MV-4-11 (cell line): ENCODE results near the gene TRPV4.

ENCODE experiments used
- DNase-seq: peaks from one replicate; lab custom pipeline; 2025; lab: John Stamatoyannopoulos, UW

TRPV4 gene

DNA sequence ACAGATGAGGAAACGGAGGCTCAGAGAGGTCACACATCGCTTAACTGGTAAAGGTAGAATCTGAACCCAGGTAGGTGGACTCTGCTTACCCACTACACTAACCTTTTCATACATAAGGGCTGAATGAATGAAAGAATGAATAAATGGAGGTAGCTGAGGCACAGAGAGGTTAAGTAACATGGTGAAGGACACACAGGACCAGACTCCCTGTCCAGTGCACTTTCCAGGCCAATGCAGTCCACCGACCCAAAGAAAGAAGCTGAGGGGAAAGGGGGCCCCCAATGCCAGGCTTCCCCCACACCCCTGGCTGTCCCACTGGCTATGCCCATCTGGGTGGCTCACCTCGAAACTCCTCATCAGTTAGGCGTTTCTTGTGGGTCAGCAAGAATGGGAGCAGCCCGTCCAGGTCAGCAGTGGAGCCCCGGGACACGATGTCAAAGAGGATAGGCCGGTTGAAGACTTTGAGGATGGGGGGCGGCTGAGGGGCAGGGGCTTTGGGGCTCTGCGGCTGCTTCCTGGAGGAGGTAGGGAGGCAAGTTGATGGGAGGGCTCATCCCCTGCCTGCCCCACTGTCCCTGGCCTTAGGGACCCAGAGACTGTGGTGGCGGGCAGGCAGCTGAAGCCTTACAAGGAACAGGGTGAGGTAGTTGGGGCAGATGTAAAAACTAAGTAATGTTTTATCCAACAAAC is 25.1 kb downstream of the TRPV4 start:
- no peak for DNase-seq

DNA sequence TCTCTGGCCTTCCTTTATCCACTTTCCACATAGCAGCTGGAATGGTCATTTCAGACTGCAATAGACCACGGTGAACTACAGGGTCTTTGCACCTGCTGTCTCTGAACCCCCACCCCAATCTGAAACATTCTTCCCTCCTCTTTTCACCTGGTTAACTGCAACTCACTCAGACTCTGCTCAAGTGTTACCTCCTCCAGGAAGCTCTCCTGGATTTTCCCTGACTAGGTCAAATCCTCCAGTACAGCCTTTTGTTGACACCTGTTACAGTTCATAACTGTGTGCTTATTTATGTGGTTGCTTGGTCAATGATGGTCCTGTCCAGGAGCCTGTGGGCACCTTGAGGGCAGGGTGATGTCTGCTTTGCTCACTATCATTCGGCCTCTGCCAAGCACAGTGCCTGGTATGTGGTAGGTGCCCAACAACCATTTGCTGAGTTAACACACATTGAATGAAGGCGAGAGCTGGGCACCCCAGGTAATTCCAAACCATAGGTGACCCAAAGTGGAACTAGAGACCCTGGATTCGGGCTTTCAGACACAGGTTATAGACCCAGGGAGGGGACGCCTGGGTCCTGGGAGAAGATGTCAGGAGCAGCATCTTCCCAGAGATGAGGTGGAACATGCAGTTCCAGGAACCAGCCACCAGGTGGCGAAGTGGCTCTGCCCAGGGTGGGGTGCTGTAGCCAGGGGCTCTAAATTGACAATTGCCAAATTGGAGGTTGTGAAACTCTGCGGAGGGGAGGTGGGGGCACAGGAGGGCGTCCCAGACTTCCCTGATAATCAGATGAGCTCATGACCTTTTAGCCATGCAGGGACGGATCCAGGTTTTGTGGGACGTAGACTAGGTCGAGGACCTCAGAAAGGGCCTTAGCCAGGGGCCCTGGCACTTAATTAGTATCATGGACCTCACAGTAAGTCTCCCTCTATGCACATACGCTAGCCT is 28.1 kb downstream of the TRPV4 start:
- DNase-seq, result peak; percentile 59

DNA sequence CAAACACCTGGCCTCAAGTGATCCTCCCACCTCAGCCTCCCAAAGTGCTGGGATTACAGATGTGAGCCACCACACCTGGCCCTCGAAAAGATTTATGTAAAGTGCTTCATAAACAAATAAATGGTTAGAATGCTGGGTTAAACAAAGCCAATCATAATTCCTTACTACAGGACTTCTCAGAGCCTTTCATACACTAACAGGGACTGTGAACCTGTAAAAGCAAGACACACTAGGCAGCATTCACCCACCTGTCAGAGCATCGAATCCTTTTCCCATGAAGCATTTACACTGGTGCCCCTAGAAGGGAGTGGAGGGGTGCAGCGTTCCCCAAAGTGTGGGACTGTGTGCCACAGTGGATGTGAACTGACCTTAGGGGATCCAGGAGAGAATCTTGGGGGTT is 29.5 kb downstream of the TRPV4 start:
- no peak for DNase-seq

DNA sequence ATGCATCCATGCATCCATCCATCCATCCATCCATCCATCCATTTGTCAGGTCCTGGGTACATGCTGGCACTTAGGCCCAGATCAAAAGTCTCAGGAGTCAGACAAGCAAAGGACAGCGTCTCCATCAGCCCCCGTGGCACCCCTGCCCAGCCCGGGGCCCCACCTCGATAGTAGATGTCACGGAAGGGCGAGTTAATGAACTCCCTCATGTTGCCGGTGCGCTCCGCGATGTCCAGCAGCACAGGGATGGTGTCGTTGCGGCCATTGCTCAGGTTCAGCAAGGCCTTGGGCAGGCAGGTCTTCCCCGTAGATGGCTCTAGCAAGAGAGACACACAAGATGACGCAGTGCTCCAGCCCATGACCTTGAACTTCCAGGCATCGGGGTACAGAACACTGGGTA is 30.4 kb downstream of the TRPV4 start:
- DNase-seq, result no peak

DNA sequence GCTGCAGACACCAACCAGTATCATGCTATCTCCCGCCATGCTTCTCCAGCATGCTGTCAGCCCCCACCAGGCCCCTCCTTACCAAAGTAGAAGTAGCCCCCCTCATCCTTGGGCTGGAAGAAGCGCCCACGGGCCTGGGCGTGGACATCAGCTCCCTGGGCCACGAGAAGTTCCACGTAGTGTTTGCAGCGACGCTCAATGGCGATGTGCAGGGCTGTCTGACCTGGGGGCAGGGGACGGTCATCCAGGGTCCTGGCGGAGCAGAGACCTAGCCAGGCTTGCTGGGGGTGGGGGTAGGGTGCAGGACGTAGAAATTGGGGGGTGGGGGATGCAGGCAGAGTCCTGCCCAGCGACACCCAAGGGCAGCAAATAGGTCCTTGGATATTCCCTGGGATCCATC is 32.7 kb downstream of the TRPV4 start:
- DNase-seq, result no peak

DNA sequence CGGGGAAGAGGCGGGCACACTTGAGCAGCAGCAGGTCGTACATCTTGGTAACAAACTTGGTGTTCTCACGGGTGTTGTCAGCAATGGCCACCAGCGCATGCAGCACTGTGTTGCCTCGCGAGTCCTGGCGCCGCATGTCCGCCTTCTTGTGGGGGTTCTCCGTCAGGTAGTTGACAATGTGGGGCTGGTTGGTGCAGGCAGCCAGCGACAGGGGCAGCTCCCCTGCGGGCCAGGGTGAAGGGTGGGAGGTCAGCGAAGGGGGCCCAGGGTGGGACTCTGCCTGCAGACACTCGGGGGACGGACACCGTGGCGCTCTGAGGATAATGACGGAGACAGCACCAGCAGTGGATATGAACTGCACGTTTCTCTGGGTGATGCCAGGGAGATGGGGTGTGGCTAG is 34.5 kb downstream of the TRPV4 start:
- DNase-seq, result no peak

DNA sequence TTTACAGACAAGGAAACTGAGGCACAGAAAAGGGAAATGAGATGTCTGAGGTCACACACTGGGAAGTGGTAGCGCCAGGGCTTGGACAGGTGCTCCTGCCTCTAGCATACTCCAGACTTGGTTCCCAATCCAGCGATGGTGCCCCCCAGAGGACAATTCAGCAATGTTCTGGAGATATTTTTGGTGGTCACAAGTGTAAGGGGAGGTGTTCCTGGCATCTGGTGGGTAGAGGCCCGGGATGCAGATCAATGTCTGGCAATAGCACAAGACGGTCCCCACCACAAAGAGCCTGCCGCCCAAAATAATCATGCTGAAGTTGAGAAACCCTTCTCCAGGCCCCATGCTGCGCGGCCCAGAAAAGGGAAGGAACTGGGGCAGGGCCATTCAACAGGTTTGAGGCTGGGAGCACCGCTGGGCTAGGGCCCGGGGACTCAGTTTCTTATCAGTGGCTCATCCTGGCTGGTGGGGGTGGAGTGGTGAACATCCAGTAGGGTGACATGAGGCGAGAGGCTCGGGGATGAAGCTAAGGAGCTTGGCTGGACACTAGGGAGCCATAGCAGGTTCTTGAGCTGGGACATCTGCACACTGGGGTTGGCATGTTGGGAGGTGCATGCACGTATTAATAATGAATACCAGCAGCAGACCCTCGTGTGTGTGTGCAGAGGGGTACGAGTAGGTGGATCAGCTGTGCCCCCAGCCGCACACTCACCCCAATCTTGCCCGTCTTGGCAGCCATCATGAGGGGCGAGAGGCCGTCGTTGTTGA is 35.1 kb downstream of the TRPV4 start:
- DNase-seq, result peak; percentile 91

DNA sequence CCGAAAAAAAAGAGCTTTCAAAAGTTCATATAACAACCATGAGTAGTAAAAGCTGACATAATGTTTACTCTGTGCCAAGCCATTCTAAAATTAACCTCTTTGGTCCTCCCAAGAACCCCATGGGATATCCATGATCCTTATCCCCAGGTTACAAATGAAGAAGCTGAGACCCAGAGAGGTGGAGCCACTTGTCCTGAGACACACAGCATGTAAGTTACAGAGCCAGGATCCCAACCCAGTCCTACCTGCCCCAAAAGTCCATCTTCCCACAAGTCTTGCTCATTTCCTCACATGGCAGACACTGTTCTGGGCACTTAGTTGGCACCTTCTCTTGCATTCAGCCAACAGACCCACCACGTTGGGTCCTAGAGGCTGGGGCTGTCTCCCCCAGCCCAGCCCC is 37.1 kb downstream of the TRPV4 start:
- no peak for DNase-seq

DNA sequence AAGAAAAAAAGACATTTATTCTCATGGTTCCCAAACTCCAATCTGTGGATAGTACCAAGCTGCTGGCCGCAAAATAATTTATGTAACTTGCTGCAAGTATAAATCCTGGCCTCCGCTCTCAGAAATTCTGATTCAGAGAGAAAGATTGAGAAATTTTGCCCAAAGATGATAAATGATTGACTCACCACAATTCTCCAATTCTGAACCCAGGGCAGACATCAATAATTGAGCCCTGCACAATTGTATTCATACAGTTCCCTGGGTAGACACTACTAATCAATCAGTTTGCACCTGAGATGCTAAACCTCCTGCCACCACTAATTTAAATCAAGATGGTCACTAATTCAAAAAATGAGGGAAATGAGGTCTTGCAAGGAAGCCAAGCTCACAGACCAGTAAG is 38.2 kb downstream of the TRPV4 start:
- peak; percentile 16 for DNase-seq

DNA sequence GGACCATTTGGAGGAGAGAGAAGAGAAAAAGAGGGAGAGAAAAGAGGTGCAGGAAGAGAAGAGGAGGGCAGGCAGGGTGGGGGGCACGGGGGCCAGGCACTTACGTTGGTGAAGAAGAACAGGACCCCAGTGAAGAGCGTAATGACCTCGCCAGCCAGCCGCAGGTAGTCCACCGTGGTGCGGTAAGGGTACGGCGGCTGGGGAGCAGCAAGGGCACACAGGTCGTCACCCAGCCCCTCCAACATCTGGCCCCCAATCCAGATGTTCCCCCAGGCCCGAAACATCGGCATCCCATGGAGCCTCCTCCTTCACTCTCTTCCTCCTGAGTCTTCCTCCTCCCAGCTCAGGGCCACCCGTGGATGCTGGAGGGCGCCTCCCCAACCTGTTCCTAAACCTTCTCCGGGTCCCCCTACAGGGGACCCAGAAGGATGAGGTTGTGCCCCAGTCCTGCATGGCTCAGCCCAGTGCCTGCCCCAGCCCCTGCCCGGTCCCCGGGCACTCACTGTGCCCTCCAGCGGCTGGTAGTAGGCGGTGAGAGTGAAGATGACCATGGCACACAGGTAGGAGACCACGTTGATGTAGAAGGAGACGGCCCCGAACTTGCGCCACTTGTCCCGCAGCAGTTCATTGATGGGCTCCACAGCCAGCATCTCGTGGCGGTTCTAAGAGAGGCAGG is 39.2 kb downstream of the TRPV4 start:
- DNase-seq, result no peak

DNA sequence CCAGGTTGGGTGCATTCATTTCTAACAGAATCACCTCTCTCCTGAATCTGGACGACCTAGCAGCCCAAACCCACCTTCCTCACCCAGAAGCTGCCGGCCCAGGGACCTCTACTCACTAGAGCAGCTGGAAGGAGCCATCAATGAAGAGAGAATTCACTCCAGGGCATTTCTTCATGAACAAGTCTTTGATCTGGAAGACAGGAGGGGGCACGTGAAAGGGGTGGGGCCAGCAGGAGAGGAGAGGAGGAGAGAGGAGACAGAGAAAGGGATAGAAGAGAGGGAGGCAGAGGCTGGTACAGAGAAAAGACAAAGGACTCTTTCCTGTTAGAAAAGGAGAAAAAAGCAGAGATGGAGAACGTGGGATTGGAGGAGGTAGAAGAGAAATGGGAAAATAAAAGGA is 39.8 kb downstream of the TRPV4 start:
- DNase-seq, result no peak

DNA sequence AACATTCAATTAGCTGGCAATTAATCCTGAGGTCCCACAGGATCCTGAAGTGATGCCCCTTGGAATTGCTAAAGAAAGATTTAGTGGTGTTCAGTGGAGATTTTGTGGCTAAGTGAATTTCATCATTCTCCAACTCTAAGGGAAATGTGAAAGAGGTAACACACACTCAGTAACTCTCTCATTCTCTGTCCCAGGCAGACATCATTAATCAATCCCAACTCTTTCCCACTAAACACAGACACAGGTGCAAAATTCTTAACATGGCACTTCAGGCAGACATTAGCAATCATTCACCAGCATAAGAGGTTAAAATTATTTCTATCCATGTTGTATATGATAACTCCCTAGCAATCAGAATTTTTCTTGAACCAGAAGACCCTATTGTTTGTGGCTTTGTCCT is 40.2 kb downstream of the TRPV4 start:
- no peak for DNase-seq

DNA sequence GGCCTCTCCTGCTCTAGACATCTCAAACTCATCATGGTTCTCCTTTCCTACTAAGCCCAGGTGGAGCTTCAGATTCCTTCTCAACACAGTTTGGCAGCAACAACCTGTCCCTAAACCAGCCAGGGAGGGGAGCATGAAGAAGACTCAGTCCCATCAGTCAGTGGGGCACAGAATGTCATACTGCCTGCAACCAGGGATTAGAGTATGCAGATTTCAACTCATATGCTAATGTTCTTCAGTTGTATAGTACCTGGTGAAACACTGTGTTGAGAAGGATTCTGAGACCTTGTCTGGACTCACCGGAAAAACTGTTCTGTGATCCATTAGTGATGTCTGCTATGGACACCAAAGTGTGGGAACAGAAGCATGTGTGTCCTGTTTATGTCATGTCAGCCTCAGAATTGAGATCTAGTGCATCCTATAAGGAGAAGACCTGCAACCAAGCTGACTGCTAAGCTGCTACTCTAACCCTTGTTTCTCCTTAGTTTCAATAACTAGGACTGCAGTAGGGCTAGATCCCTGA is 43.6 kb downstream of the TRPV4 start:
- no peak for DNase-seq

DNA sequence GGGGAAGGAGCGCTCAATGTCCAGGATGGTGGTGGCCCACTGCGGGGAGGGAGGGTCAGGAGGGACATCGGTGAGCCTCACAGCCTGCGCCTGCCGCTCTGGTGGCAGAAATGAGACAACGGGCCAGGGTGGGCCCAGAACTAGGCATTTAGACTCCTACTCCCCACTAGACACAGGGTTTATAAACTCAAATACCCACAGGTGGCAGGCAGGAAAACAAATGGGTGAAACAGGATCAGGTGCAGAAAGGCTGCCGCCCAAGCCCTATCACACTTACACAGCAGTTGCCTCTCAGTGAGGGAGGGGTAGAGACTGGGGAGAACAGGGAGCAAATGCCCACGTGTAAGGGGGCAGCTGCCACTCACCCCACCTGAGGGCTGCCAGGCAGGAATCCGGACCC is 46.4 kb downstream of the TRPV4 start:
- no peak for DNase-seq

DNA sequence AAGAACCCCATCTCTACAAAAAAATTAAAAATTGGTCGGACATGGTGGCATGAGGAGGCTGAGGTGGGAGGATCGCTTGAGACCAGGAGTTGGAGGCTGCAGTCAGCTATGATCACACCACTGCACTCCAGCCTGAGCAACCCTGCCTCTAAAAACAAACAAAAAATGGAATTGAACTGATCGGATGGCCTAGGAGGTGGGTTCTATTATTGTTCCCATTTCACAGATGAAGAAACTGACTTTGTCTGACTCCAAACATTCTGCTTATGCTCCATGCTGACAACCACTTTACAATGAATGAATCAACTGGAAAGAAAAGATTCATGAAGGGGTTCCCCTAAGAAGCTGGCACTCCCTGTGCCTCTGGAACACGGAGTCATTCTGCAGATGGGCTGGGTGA is 47.3 kb downstream of the TRPV4 start:
- no peak for DNase-seq

DNA sequence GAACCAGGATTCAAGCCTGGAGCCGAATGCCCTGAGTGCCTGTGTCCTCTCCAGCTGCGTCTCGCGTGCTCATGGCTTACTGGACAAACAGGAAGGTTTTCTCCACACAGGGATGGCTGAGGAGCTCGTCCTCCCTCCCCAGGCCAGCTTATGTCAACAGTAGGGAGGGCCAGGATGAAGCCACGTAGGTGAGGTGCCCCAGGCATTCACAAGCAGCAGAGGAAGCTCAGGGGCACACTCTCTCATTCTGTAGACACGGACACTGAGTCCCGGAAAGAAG is 49.3 kb downstream of the TRPV4 start:
- DNase-seq, result no peak

DNA sequence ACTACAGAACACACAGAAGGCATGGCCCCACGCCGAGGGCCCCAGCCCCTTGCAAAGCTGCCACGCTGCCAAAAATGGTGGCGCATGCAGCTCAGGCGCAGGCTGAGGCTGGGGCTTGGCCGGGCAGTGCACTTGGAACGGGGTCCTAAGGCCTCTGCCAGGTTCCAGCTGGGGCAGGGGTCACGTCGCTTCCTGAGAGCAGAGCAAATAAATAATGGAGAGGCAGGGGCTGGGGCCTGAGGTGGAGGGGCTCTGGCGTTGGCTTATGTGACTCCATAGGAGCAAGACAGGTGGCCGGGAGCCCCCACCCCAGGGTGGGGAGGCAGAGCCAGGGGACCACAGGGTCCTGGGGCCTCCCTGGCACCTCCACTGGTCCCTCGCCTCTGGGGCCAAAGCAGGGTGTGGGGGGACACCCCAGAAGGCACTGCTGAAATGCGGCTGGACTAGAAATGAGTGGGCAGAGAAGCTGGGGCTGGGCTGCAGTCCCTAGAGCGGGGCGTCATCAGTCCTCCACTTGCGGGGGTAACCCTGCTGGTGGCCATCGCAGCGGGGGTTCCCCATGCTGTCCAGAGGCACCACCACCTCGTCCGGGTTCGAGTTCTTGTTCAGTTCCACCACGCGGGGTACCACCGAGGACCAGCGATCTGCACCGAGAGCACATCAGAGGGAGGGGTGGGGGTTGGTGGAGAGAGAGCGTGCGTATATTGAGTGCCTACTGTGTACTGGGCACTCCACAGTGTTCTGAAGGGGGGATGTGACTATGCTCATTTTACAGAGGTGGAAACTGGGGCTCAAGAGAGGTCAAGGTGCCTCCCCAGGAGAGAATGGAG is 49.8 kb downstream of the TRPV4 start:
- no peak for DNase-seq

DNA sequence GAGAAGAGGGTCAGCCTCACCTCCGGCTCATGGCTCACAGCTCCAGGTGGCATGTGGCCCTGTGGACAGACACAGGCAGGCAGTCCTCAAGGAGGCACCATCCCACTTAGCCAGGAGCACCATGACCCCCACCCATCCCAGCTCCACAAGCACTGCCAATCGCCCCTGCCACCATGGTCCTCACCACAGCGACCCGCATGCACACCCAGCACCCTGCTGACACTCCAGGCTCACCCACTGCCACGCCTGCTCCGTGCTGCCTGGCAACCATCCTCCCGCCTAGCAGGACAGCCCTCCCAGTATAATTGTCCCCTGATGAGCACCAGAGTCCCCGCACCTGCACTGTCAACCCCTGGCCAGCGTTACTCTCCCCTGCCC is 50.9 kb downstream of the TRPV4 start:
- no peak for DNase-seq

DNA sequence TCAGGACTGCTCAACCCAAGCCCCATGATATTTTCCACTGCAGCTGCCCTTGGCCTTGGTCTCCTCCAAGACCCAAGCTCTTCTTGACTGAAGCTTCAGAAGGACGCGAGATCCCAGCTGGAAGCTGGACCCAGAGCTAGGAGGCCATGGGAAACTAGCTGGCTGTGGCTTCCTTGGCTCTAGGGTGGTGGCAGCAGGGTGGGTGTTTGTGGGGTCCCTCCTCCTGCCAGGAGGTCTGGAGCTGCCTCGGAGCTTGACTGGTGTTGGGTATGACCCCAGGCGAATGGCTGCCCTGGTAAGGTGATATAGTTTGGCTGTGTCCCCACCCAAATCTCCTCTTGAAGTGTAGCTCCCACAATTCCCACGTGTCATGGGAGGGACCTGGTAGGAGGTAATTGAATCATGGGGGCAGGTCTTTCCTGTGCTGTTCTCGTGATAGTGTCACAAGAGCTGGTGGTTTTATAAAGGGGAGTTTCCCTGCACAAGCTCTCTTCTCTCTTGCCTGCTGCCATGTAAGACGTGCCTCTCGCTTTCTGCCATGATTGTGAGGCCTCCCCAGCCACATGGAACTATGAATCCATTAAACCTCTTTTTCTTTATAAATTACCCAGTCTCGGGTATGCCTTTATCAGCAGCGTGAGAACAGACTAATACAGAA is 51.4 kb downstream of the TRPV4 start:
- DNase-seq, result no peak

DNA sequence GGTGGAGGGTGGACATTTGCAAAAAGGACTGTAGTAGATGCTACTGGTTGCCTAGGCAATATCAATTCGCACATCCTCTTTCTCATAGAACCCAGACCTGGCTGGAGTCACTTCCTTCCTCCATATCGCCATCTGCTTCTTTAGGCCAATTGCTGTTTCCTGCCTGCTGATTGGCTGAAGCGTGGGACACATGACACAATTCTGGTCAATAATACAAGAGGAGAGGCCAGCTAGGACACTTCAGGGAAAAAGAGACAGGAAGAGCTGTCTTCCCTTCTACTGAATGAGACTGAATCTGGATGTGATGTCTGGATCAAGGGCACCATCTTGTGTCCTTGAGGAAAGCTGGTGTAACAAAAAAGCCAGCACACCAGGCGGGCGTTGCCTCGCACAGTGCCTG is 53.8 kb downstream of the TRPV4 start:
- DNase-seq, result peak; percentile 86

DNA sequence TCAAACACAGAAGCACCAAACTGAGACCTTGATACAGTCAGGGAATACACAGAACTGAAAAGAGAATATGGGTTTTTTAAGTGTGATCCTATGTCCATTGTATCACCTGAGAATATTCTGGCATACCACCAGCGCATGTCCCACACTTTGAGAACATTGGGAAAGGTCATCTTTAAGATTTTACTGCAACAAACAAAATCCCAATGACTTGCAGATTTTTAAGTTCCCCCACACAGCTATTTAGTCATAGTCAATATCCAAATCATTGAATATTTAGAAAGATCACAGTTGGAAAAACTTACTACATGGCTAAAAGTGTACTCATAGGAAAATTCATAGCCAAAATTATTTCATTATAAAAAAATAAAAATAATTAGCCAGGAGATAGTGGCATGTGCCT is 54.5 kb downstream of the TRPV4 start:
- DNase-seq, result no peak
